HG03025 (cell line): ENCODE results near the gene RAB3A.

Source experiments
- ATAC-seq: cut with Tn5 transposase; IDR thresholded peaks from one replicate; pipeline ENCODE4 v1.9.1; 2021; ENCODE audit warnings: mild to moderate bottlenecking, moderate library complexity; ENCODE audit not compliant: unreplicated experiment, low FRiP score

The RAB3A gene

GRCh38 chr19:18155095-18156087 lies 48.5 kb downstream of the RAB3A start:
- no peak for ATAC-seq

- ATAC-seq = no peak
These were observed 50.2 kb downstream of the RAB3A start for GRCh38 chr19:18153556-18154134.

- ATAC-seq = peak; percentile 66
These were observed 50.9 kb downstream of the RAB3A start, which contains the start of gene PIK3R2 for GRCh38 chr19:18152817-18153555. PIK3R2 (plus strand) TSS chr19:18153163; CDS start chr19:18155880, 2,717 bp downstream.

- peak; percentile 55 for ATAC-seq
These were observed 51.4 kb downstream of the RAB3A start for GRCh38 chr19:18152442-18152816.

- ATAC-seq = no peak
These were observed 52.8 kb downstream of the RAB3A start for GRCh38 chr19:18150776-18151624.

GRCh38 chr19:18149596-18149975 lies 54.3 kb downstream of the RAB3A start:
- ATAC-seq = no peak

- no peak for ATAC-seq
These were observed 56.4 kb downstream of the RAB3A start for GRCh38 chr19:18147396-18147795.
